ENCODE results near the gene ADAMTS2. TPM values are rescaled to one million over a fixed set of nuclear protein-coding genes. Genes with fewer than 3 reads are reported as not detected.

ADAMTS2 gene
- total RNA-seq, 4 donors from 2014 or later = 6.0 to 20.9 (median 13.5) TPM

GRCh38 chr5:179233909-179234562 lies 111.2 kb downstream of the ADAMTS2 start:
- H3K27me3 ChIP-seq = no peaks in the 10 kb centered on the region
- no peak overlapping the region for H3K27ac ChIP-seq
- no peak overlapping the region for H3K4me3 ChIP-seq
- DNase-seq = no peak
- in situ Hi-C loops (cut with MboI; ENCODE audit: low pct_ligation_motif_present in 1 of 4, low pct_unique_long_range_greater_than_20kb in 1 of 4, low sequenced_read_pairs in 3 of 4) = no loop called here
- intact Hi-C loops (cut with DNase I; ENCODE audit: low total_unique reads) = no loop called here
- H3K9me3 ChIP-seq = no peaks in the 10 kb centered on the region
- TF ChIP-seq POLR2AphosphoS5 (IDR thresholded peaks at IDR 0.05) (no peak), EP300 (IDR thresholded peaks at IDR 0.05; ENCODE audit: low read depth) (no peak), CTCF (IDR thresholded peaks at IDR 0.05) (no peak), POLR2A (IDR thresholded peaks at IDR 0.05) (no peak)
- no peaks in the 10 kb centered on the region for H3K4me1 ChIP-seq
- H3K36me3 ChIP-seq = no peaks in the 10 kb centered on the region
- WGBS, 2 donors (ENCODE audit: low coverage in 1 of 2) = 20 to 73% methylated on average over 1 to 12 of the region's 12 CpGs

GRCh38 chr5:179232091-179232735 lies 113.0 kb downstream of the ADAMTS2 start:
- WGBS, 2 donors (ENCODE audit: low coverage in 1 of 2) = 56 to 68% methylated on average over 8 to 17 of the region's 17 CpGs
- no peaks in the 10 kb centered on the region for H3K9me3 ChIP-seq
- DNase-seq = no peak
- TF ChIP-seq POLR2A (IDR thresholded peaks at IDR 0.05) = no peak
- TF ChIP-seq EP300 (IDR thresholded peaks at IDR 0.05; ENCODE audit: low read depth) = no peak
- no peak for TF ChIP-seq POLR2AphosphoS5 (IDR thresholded peaks at IDR 0.05)
- no peak for TF ChIP-seq CTCF (IDR thresholded peaks at IDR 0.05)
- H3K27ac ChIP-seq = no peak overlapping the region
- H3K4me1 ChIP-seq = no peaks in the 10 kb centered on the region
- no peaks in the 10 kb centered on the region for H3K36me3 ChIP-seq
- in situ Hi-C loops (cut with MboI; ENCODE audit: low pct_ligation_motif_present in 1 of 4, low pct_unique_long_range_greater_than_20kb in 1 of 4, low sequenced_read_pairs in 3 of 4) (no loop called here), intact Hi-C loops (cut with DNase I; ENCODE audit: low total_unique reads) (no loop called here)
- no peak overlapping the region for H3K4me3 ChIP-seq
- H3K27me3 ChIP-seq = no peaks in the 10 kb centered on the region

GRCh38 chr5:179231309-179231708 lies 114.0 kb downstream of the ADAMTS2 start:
- H3K9me3 ChIP-seq = no peaks in the 10 kb centered on the region
- no peak overlapping the region for H3K27ac ChIP-seq
- H3K4me1 ChIP-seq = no peaks in the 10 kb centered on the region
- WGBS, 2 donors (ENCODE audit: low coverage in 1 of 2) = 88 to 91% methylated on average over 7 to 14 of the region's 14 CpGs
- no peaks in the 10 kb centered on the region for H3K36me3 ChIP-seq
- intact Hi-C loops (cut with DNase I; ENCODE audit: low total_unique reads) = no loop called here
- TF ChIP-seq CTCF (IDR thresholded peaks at IDR 0.05) = no peak
- no peak for TF ChIP-seq EP300 (IDR thresholded peaks at IDR 0.05; ENCODE audit: low read depth)
- TF ChIP-seq POLR2AphosphoS5 (IDR thresholded peaks at IDR 0.05) = no peak
- H3K4me3 ChIP-seq = no peak overlapping the region
- no peaks in the 10 kb centered on the region for H3K27me3 ChIP-seq
- no peak for DNase-seq
- in situ Hi-C loops (cut with MboI; ENCODE audit: low pct_ligation_motif_present in 1 of 4, low pct_unique_long_range_greater_than_20kb in 1 of 4, low sequenced_read_pairs in 3 of 4) = no loop called here

GRCh38 chr5:179230061-179230461 lies 115.2 kb downstream of the ADAMTS2 start:
- WGBS, 2 donors (ENCODE audit: low coverage in 1 of 2) = 74% methylated on average over 9 of the region's 9 CpGs; no CpG with 5 or more reads in 1 of the 2 donors
- no peaks in the 10 kb centered on the region for H3K9me3 ChIP-seq
- in situ Hi-C loops (cut with MboI; ENCODE audit: low pct_ligation_motif_present in 1 of 4, low pct_unique_long_range_greater_than_20kb in 1 of 4, low sequenced_read_pairs in 3 of 4) (no loop called here), intact Hi-C loops (cut with DNase I; ENCODE audit: low total_unique reads) (no loop called here)
- no peaks in the 10 kb centered on the region for H3K36me3 ChIP-seq
- H3K4me1 ChIP-seq = no peaks in the 10 kb centered on the region
- DNase-seq = peak; percentile 4
- H3K4me3 ChIP-seq = no peak overlapping the region
- no peak for TF ChIP-seq EP300 (IDR thresholded peaks at IDR 0.05; ENCODE audit: low read depth)
- no peak for TF ChIP-seq POLR2A (IDR thresholded peaks at IDR 0.05)
- TF ChIP-seq POLR2AphosphoS5 (IDR thresholded peaks at IDR 0.05) = no peak
- TF ChIP-seq CTCF (IDR thresholded peaks at IDR 0.05) = no peak
- H3K27ac ChIP-seq = no peak overlapping the region
- H3K27me3 ChIP-seq = no peaks in the 10 kb centered on the region

All from transverse colon (tissue), 4 donors.